PC-9 (cell line): Measurements from ENCODE around the gene IKZF1.

ENCODE experiments used
- CTCF ChIP-seq: fragments of 200-600 bp; sonication (generic); conservative IDR thresholded peaks from 2 replicates; pipeline ENCODE4 v1.6.1; 2017; ENCODE audit warnings: mixed run types, antibody characterized with exemption, mild to moderate bottlenecking, moderate library complexity
- EZH2 ChIP-seq: fragments of 200-600 bp; sonication (generic); IDR thresholded peaks from 2 replicates; pipeline ENCODE4 v1.8.0; 2017; ENCODE audit warnings: antibody characterized with exemption, low read depth

- TF ChIP-seq CTCF (no peak), EZH2 (no peak)
Measured at GRCh38 chr7:50268990-50269389, 35.5 kb upstream of the IKZF1 start.
